HS-27A (cell line): ENCODE measurements around the gene ADAMTS17.

ENCODE experiments used
- DNase-seq: peaks from one replicate; pipeline ENCODE4 v3.0.0-alpha.2; 2012; ENCODE audit warnings: low read depth, missing footprints

ADAMTS17 gene

GRCh38 chr15:100131321-100132224 lies 210.2 kb downstream of the ADAMTS17 start:
- DNase-seq: no peak

DNA sequence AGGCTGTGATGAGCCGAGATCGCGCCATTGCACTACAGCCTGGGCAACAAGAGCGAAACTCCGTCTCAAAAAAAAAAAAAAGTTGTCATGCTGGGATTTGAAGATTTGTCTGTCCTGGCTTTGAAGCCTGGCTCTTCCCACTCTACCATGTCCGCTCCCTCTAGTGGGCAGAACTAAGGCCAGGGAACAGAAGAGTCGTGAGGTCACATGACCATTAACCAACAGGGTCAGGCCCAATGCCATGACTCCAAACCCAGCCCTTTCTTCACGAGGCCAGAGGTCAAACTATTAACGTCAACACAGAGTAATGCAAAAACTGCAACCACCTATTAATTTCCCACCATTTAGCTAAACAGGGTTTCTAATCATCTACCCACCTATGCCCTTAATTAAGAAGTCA lies 212.1 kb downstream of the ADAMTS17 start:
- no peak for DNase-seq

- no peak for DNase-seq
These were observed 216.2 kb downstream of the ADAMTS17 start for GRCh38 chr15:100125401-100126191.

DNA sequence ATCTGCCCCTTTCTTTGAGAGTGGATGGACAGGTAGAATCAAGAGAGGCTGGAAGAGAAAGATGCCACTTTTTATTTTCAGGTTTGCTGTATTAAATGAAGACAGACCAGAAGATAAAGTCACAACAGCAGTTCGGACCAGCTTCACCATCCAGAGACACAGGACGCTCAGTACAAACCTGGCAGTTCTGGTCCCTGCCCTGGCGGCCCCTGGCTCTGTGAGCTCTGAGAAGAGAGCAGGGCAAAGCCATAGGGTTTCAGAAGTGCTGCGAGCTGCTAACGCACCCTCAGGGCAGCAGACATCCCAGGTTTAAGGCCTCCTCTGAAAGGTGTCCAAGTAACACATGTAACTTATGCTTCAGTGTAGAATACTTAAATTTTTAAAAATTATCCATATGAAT lies 216.8 kb downstream of the ADAMTS17 start:
- no peak for DNase-seq

- no peak for DNase-seq
These were observed 217.4 kb downstream of the ADAMTS17 start for GRCh38 chr15:100124361-100124760.

- DNase-seq: no peak
These were observed 218.2 kb downstream of the ADAMTS17 start for GRCh38 chr15:100123611-100124010.

GRCh38 chr15:100121285-100121684 lies 220.5 kb downstream of the ADAMTS17 start:
- no peak for DNase-seq

DNA sequence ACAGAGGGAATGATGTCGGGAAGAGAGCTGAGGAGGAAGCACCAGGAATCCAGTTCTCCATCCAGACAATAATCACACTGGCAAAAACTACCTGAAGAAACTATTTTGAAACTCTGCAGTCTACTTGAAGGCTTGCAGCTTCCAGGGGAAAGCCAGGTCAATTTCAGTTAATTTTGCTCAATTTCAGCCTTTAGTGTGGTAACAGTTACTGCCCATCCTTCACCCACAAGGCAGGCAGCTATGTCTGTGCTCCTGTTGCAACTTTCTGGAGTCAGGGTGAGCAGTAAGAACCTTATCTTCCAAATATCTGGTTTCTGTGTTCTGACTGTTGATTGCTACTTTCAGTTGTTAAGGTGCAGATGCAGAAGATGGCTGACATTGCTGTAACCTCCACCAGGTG lies 221.7 kb downstream of the ADAMTS17 start:
- DNase-seq: no peak

GRCh38 chr15:100118546-100118945 lies 223.2 kb downstream of the ADAMTS17 start:
- no peak for DNase-seq

- DNase-seq: no peak
These were observed 225.2 kb downstream of the ADAMTS17 start for GRCh38 chr15:100116416-100117190.

- no peak for DNase-seq
These were observed 226.1 kb downstream of the ADAMTS17 start for GRCh38 chr15:100115711-100116090.

DNA sequence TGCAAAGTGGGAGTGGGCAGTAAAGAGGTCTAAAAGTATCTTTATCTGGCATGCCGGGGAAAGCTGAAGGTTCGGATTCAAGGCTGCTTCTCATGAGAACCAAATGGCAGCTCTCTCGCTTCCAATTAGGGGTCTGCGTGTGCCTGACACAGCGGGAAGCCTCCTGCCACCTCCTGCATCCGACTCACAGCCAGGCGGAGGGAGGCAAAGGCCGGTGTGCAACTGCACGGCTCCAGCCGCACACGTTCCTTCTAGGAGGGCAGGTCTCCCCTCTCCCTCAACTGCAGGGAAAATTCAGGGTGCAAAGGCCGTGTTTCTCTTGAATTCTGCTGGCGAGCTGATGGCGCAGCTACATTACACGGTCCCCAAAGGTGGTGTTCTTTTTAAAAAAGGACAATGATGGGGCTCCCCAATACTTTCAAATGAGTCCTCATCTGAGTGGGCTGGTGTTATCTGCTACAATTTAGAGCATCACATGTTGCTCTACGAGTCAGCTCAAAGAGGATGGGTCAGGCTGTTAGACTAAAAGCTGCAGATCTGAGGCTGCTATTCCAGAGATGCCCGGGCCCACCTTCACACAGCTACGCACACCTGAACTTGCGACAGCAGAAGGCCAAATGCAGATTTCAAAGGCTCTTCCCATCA lies 226.6 kb downstream of the ADAMTS17 start:
- DNase-seq: no peak

- DNase-seq: no peak
These were observed 227.2 kb downstream of the ADAMTS17 start for GRCh38 chr15:100114571-100114970.

DNA sequence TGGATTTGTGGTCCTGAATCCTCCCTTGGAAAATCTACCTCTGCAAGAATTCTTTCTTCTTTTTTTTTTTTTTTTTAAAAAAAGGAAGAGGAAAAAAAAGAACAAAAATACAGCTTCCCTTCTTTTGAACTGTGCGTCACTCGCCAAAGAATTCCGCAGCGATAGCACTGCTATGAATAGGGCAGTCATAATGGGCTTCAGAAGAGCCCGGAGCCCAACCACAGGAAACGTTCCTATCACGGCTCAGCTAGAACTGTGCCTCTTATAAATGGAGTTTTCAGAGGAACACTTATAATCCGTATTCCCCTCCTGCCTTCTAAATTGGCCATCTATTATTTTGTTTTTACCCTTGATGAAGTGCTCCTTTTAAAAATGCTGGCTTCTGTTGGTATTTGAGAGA lies 227.7 kb downstream of the ADAMTS17 start:
- DNase-seq: no peak

DNA sequence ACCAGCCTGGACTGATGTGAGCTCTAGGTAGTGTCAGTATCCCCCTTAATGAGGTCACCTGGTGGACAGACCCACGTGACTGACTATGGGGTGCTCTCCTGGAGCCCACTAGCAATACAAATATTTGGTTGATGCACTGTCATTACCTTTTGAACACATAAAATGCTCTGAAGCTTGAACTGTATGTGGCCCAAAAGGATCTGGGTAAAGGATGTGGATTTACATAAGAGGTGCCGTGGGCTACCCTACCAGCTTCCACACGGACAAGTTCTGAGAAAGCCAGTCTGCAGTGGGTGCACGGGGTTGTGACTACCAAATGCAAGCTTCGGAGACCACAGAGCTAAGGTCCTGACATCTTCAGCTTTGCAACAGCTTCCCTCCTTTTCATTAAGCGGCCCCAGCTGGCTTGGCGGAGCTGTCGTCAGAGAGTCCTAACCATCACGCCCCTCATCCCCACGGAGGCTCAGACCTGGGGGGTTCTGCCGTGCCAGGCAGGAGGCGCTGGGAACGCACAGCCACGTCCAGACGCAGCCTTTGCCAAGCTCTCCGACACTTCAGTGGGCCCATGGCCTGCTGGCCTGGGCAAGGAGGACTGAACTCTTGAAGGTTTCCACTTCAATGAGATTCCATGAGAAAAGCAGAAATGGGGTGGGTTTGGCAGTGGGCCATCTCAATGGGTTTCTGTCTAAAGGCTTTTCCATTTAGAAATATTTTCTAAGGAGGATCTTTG lies 228.3 kb downstream of the ADAMTS17 start:
- DNase-seq: no peak

DNA sequence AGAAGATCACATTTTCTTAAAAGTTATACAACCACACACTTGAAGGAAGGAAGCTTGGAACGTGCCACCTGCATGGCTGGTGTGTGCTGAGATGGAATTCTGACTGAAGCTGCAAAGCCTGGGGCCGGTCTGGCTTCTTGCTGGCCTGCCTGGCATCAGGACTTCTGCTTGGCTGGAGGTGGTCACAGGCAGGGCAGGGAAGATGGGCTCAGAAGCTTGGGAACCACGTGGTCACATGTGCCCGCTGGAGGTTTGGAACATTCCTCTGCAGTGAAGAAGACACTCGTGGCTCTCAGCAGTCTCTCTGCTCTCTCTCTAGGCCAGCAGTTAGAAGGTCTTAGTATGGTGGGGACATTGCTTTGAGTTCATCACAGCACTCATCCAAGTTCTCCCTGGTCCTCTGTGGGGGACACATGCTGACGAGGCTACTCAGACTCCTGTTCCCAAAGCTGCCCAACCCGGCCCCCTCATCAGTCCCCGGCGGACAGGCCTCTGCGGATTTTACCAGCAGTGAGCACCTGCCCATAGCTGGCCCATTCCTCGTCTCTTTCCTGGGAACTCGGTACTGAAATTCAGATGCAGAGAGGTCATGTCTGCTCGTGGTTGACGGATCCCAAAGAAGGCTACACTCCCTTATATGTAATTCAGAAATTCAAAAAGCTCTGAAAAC lies 229.0 kb downstream of the ADAMTS17 start:
- DNase-seq: no peak

GRCh38 chr15:100112061-100112420 lies 229.7 kb downstream of the ADAMTS17 start:
- DNase-seq: no peak

GRCh38 chr15:100111125-100112060 lies 230.4 kb downstream of the ADAMTS17 start:
- DNase-seq: no peak

GRCh38 chr15:100109486-100110035 lies 232.2 kb downstream of the ADAMTS17 start:
- no peak for DNase-seq
